Fibroblast of mammary gland (primary cell): ENCODE measurements around the gene DNM2.
A peak's percentile ranks its signal among the peaks of the same experiment; 100 is the strongest.

ENCODE experiments used
- DNase-seq: peaks from one replicate; pipeline ENCODE4 v3.0.0-alpha.2; 2010; ENCODE audit warnings: low read depth
- H3K4me3 ChIP-seq: 2 replicates; pipeline ENCODE4 v1.5.1; 2011; ENCODE audit warnings: low read depth, mild to moderate bottlenecking, low read length, moderate library complexity; ENCODE audit not compliant: control insufficient read depth
- TF ChIP-seq, protein P1 (sequence below): conservative IDR thresholded peaks from 2 replicates; pipeline ENCODE4 v1.5.1; 2011; ENCODE audit warnings: low read depth, low read length, inconsistent platforms; ENCODE audit not compliant: control insufficient read depth, insufficient read depth

Gene DNM2

DNA sequence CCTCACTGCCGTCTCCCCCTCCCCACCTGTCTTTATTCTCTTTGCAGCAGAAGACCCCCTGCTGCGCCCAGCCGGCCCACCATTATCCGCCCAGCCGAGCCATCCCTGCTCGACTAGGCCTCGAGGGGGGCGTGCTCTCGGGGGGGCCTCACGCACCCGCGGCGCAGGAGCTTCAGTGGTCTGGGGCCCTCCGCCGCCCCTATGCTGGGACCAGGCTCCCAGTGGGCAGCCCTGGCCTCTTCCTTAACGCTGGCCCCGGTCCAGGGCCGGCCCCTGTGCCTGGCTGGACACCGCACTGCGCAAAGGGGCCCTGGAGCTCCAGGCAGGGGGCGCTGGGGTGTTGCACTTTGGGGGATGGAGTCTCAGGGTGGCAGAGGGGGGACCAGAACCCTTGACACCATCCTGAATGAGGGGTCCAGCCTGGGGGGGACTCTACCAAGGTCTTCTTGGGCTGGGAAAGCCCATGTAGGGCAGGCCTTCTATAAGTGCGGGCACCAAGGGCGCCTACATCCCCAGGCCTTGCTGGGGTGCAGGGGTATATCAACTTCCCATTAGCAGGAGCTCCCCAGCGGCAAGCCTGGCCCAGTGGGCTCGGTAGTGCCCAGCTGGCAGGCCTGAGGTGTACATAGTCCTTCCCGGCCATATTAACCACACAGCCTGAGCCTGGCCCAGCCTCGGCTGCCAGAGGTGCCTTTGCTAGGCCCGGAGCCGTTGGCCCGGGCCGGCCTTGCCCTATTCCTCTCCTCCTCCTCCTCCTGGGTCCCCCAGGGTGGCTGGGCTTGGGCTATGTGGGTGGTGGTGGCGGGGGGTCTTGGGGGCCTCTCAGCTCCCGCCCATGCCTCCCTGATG, 113.3 kb downstream of the DNM2 start:
- no peak overlapping the region for H3K4me3 ChIP-seq
- no peak for DNase-seq
- TF ChIP-seq, protein P1, sequence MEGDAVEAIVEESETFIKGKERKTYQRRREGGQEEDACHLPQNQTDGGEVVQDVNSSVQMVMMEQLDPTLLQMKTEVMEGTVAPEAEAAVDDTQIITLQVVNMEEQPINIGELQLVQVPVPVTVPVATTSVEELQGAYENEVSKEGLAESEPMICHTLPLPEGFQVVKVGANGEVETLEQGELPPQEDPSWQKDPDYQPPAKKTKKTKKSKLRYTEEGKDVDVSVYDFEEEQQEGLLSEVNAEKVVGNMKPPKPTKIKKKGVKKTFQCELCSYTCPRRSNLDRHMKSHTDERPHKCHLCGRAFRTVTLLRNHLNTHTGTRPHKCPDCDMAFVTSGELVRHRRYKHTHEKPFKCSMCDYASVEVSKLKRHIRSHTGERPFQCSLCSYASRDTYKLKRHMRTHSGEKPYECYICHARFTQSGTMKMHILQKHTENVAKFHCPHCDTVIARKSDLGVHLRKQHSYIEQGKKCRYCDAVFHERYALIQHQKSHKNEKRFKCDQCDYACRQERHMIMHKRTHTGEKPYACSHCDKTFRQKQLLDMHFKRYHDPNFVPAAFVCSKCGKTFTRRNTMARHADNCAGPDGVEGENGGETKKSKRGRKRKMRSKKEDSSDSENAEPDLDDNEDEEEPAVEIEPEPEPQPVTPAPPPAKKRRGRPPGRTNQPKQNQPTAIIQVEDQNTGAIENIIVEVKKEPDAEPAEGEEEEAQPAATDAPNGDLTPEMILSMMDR, result no peak

DNA sequence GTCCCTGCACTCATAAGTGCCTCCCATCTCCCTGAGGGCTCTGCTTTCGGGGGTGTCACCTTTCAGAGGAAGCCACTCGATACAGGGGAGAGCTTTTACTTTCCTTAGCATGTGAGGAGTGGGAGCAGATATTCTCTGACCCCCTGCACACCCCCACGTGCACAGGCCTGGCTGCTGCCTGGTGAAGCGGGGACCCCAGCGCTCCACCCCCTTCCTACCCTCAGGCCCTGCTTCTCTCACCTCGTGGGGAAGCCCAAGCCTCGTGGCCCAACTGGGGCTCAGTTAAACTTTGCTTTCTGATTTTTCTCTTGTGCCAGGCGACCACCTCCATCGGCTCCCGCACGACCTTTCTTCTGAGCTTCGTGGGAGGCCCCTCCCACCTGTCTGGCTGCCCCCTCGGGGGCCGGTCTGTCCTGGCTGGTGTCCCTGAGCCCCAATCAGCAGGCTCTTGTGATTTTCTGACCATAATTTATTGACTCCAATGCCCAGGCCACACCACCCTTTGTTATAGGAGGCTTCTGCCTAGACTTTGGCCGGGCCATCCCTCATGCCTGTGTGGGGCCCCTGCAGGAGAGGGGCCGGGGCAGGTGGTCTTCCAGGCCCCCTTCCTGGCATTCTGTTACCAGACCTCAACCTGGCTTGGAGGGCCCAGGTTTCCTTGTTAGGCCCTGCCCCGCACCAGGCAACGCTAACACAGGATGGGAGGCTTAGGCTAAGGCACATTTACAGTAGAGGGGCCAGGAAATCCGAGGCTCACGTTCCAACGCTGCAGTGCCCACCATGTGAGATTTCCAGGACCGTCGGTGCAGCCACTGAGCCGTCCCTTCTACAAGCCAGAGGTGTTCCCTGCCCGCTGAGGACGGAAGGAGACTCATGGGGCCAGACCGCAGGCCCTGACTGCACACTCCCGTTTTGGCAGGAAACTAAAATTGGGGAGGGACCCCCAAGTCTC, 114.4 kb downstream of the DNM2 start:
- TF ChIP-seq, protein P1, result no peak
- no peak overlapping the region for H3K4me3 ChIP-seq
- no peak for DNase-seq

DNA sequence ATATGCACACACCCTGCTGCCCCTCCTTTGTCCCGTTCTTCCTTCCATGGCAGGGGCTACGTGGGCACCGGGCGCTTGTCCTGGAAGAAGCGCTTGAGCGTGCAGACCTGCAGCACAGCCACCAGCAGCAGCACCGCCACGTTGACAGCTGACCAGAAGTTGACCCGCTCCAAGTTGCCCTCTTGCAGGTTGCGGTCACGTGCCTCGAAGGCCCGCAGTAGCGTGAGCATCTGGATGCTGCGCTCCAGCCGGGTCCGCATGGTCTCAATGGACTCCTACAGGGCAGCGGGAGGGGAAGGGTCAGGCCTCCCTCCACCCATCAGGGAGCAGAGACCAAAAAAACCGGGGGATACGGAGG, 115.0 kb downstream of the DNM2 start:
- TF ChIP-seq, protein P1, result no peak
- no peak for DNase-seq
- no peak overlapping the region for H3K4me3 ChIP-seq

DNA sequence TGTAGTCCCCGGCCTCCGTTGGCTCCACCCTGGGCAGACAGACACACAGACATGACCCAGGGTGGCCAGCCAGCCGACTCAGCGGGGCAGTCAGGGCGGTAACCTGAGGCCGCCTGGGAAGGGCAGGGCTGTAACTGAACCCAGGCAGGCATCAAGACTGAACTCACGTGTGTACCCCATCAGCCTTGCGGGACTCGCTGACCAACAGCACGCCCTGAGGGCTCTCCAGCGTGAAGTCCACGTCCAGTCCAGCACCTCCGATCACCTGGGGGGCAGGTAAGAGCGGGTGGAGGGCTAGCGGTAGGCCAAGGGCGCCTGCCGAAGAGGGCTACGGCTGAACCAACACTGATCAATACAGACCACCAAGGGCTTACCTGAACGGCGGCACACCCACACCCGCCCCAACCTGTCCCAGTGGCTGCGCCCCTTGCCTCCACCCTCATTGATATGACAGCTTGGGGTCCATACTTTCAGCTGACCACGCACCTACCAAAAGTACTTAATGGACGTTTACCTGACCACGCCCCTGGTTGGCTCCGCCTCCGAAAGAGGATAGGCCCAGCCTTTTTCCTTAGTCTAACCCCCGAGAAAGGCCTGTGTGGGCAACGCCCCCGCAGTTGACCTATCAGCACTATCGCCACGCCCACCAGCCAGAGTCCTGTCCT, 117.3 kb downstream of the DNM2 start:
- no peak for DNase-seq
- TF ChIP-seq, protein P1, result no peak

DNA sequence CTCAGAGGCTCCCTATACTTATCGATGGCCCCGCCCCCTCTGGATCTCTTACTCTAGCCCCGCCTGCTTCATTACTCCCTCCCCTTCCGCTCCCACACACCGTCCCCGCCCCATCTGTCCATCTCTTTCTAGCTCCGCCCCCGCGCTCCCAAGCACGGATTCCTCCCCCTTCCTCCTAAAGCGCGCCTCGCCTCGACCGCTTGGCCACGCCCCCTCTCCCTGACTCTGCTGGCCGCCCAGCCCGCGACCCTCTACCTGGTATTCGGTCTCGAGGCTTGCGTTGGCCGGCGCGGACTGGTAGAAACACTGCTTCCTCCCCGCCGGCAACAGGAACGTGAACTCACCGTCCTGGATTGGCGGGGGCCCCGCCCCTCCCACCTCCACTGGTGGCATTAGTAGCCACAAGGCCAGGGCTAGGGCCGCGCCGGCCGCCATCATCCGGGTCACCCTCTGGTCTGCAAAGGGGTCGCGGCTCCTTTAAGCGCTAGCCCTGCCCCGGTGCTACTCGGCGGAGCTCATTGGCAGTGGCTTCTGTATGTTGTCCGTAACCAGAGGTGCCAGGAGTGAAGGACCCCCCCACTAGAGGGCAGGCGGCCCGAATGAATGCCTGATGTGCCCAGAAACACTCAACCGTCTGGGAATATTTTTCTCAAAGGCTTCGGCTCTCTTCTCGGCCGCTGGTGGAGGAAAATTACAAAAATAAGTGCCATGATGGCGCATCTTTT, 118.0 kb downstream of the DNM2 start, which contains the start of gene TMED1:
Gene TMED1 (minus strand): TSS at position 459 of the 725 bp plus-strand sequence. CDS start 21 bp downstream, at position 438.
- DNase-seq, result peak; percentile 99
- H3K4me3 ChIP-seq, result peak within 1 kb of the TSS; percentile 57
- TF ChIP-seq, protein P1, result no peak

More for the DNA sequence above, 117.3 kb downstream of the DNM2 start:
- peak overlapping the region; percentile 39 for H3K4me3 ChIP-seq
